Measurements from ENCODE around the gene ALDOB. TPM values are rescaled to one million over a fixed set of nuclear protein-coding genes. Genes with fewer than 3 reads are reported as not detected.

Gene ALDOB
- total and polyA plus RNA-seq, 2 of the 13 experiments (the other 11 are each of a cell fraction or from before 2014, with no cell fraction given), result 0.29 to 0.97 TPM

- H3K79me2 ChIP-seq (ENCODE audit: insufficient read depth, low read length), result no peaks in the 10 kb centered on the region
- TF ChIP-seq ZBTB44 (CRISPR knock-in tag; IDR thresholded peaks at IDR 0.05), result no peak
- no peak for TF ChIP-seq ZSCAN22 (CRISPR knock-in tag; IDR thresholded peaks at IDR 0.05)
- no peak for TF ChIP-seq ZFX (CRISPR knock-in tag; IDR thresholded peaks at IDR 0.05; ENCODE audit: low read depth)
- TF ChIP-seq KAT2B (IDR thresholded peaks at IDR 0.05; ENCODE audit: borderline replicate concordance, low read depth, low read length), result no peak
- TF ChIP-seq GZF1 (CRISPR knock-in tag; IDR thresholded peaks at IDR 0.05), result no peak
- TF ChIP-seq NCOA1 (CRISPR knock-in tag; IDR thresholded peaks at IDR 0.05), result no peak
- no peak for TF ChIP-seq ATF3 (CRISPR knock-in tag; IDR thresholded peaks at IDR 0.05)
- no peak for TF ChIP-seq ZFAT (CRISPR knock-in tag; conservative IDR thresholded peaks at IDR 0.05)
- no peak for TF ChIP-seq XBP1 (CRISPR knock-in tag; IDR thresholded peaks at IDR 0.05)
- TF ChIP-seq ZNF788 (CRISPR knock-in tag; IDR thresholded peaks at IDR 0.05; ENCODE audit: borderline replicate concordance), result no peak
- no peak for TF ChIP-seq ZBTB10 (CRISPR knock-in tag; IDR thresholded peaks at IDR 0.05; ENCODE audit: borderline replicate concordance)
- TF ChIP-seq ZNF10 (CRISPR knock-in tag; IDR thresholded peaks at IDR 0.05; ENCODE audit: borderline replicate concordance, low read depth), result no peak
- no peak for TF ChIP-seq ZNF530 (CRISPR knock-in tag; IDR thresholded peaks at IDR 0.05; ENCODE audit: low read depth)
- no peak for TF ChIP-seq ZNF138 (CRISPR knock-in tag; IDR thresholded peaks at IDR 0.05; ENCODE audit: low read depth)
- TF ChIP-seq TP53 (CRISPR knock-in tag; conservative IDR thresholded peaks at IDR 0.05), result no peak
- TF ChIP-seq HOXA5 (CRISPR knock-in tag; IDR thresholded peaks at IDR 0.05), result no peak
- TF ChIP-seq ZMYM4 (CRISPR knock-in tag; IDR thresholded peaks at IDR 0.05), result no peak
- TF ChIP-seq MLX (CRISPR knock-in tag; IDR thresholded peaks at IDR 0.05), result no peak
- no peak for TF ChIP-seq HMG20B (CRISPR knock-in tag; conservative IDR thresholded peaks at IDR 0.05)
- TF ChIP-seq SRSF9 (IDR thresholded peaks at IDR 0.05; ENCODE audit: borderline replicate concordance, insufficient read depth, low read depth, low read length, poor library complexity, severe bottlenecking), result no peak
- peaks cover 14% of the 10 kb centered on the region; the same call in 1 of the 2 replicates for H3K4me1 ChIP-seq (ENCODE audit: insufficient read depth, low read length)
- intact Hi-C loops (cut with micrococcal nuclease; ENCODE audit: unreplicated experiment), result no loop called here
- no peak for FAIRE-seq
- 58% methylated on average over 3 of the region's 3 CpGs for WGBS (ENCODE audit: low lambda C conversion rate)
- H4K20me1 ChIP-seq (ENCODE audit: insufficient read depth, low read length), result no peaks in the 10 kb centered on the region
- no peak for ATAC-seq
- H3K27ac ChIP-seq (ENCODE audit: extremely low read length, insufficient read depth, low read length), result no peak overlapping the region
- CTCF ChIA-PET (ENCODE audit: low intra/inter-chr PET ratio, low total read pairs), result no interaction called here
- DNase-seq (ENCODE audit: low spot score), result no peak
- no peak overlapping the region for H3K9ac ChIP-seq (ENCODE audit: insufficient read depth, low read depth, low read length)
- POLR2A ChIA-PET, result no interaction called here
- H3K36me3 ChIP-seq (replicated peaks in 1 of 2; ENCODE audit: control insufficient read depth in 1 of 2, insufficient read depth in 2 of 2, low read length in 2 of 2), result no peaks in the 10 kb centered on the region
- no peaks in the 10 kb centered on the region for H3K9me3 ChIP-seq (ENCODE audit: low read length)
- no peak overlapping the region for H3K4me2 ChIP-seq (ENCODE audit: low read depth, low read length)
- H3K27me3 ChIP-seq (ENCODE audit: control insufficient read depth in 1 of 2, insufficient read depth in 2 of 2, low read length in 2 of 2), result no peaks in the 10 kb centered on the region
- BruUV-seq (replicated peaks), result no TSS peak
- no peak overlapping the region for H3K4me3 ChIP-seq (replicated peaks in 1 of 3; ENCODE audit: insufficient read depth in 1 of 3, low read depth in 2 of 3, low read length in 3 of 3)
- H2AFZ ChIP-seq (ENCODE audit: low read length), result no peak overlapping the region
- in situ Hi-C loops (cut with HindIII; ENCODE audit: extremely low pct_ligation_motif_present, low pct_unique_long_range_greater_than_20kb), result no loop called here
Observed at GRCh38 chr9:101467690-101468089, 32.1 kb upstream of the ALDOB start.
